Inflammatory macrophage (primary cell): ENCODE data around the gene DCLK1.
A peak's percentile ranks its signal among the peaks of the same experiment; 100 is the strongest.

Experiments
- DNase-seq, 2 donors: peaks; one replicate each; pipeline ENCODE4 v3.0.0-alpha.2; 2020 to 2022

DCLK1 gene

GRCh38 chr13:35856084-35856483 is 275.1 kb downstream of the DCLK1 start:
- no peak for DNase-seq

GRCh38 chr13:35855531-35856019 is 275.6 kb downstream of the DCLK1 start:
- DNase-seq, result no peak

- no peak for DNase-seq
Observed at GRCh38 chr13:35854286-35854685, 276.9 kb downstream of the DCLK1 start.

GRCh38 chr13:35851881-35852280 is 279.3 kb downstream of the DCLK1 start:
- DNase-seq, result no peak

- no peak for DNase-seq
Observed at GRCh38 chr13:35851356-35851755, 279.8 kb downstream of the DCLK1 start.

GRCh38 chr13:35850569-35850968 is 280.6 kb downstream of the DCLK1 start:
- no peak for DNase-seq

GRCh38 chr13:35849256-35849644 is 281.9 kb downstream of the DCLK1 start:
- DNase-seq, result no peak

- no peak for DNase-seq
Observed at GRCh38 chr13:35848336-35849255, 282.6 kb downstream of the DCLK1 start.

- DNase-seq, result no peak
Observed at GRCh38 chr13:35843272-35843671, 287.9 kb downstream of the DCLK1 start.

- no peak for DNase-seq
Observed at GRCh38 chr13:35841060-35841521, 290.1 kb downstream of the DCLK1 start.

GRCh38 chr13:35839806-35840205 is 291.4 kb downstream of the DCLK1 start:
- no peak for DNase-seq

- no peak for DNase-seq
Observed at GRCh38 chr13:35838356-35838755, 292.8 kb downstream of the DCLK1 start.

GRCh38 chr13:35836446-35836845 is 294.7 kb downstream of the DCLK1 start:
- DNase-seq, result no peak

GRCh38 chr13:35835989-35836388 is 295.2 kb downstream of the DCLK1 start:
- DNase-seq, result no peak

- DNase-seq, result no peak
Observed at GRCh38 chr13:35833608-35834275, 297.4 kb downstream of the DCLK1 start.

GRCh38 chr13:35833031-35833430 is 298.2 kb downstream of the DCLK1 start:
- no peak for DNase-seq

- DNase-seq, result no peak
Observed at GRCh38 chr13:35832551-35832950, 298.6 kb downstream of the DCLK1 start.

- DNase-seq, result no peak
Observed at GRCh38 chr13:35830850-35831450, 300.2 kb downstream of the DCLK1 start.

GRCh38 chr13:35826626-35827254 is 304.4 kb downstream of the DCLK1 start:
- no peak for DNase-seq

- no peak for DNase-seq
Observed at GRCh38 chr13:35824825-35825224, 306.4 kb downstream of the DCLK1 start.

- DNase-seq, result no peak
Observed at GRCh38 chr13:35824395-35824794, 306.8 kb downstream of the DCLK1 start.

GRCh38 chr13:35822666-35823065 is 308.5 kb downstream of the DCLK1 start:
- DNase-seq, result no peak

- peak; percentile 2 to 4 for DNase-seq
Observed at GRCh38 chr13:35818633-35819067, 312.5 kb downstream of the DCLK1 start.
